IPS DF 6.9 (cell line): ENCODE data around the gene CD180.

ENCODE experiments used
- DNase-seq: peaks from one replicate; pipeline ENCODE4 v3.0.0-alpha.2; 2013; ENCODE audit warnings: low read depth, low spot score
- H3K27ac ChIP-seq: one replicate; pipeline ENCODE4 v1.5.1; 2013; ENCODE audit warnings: low read length, control low read depth
- H3K27me3 ChIP-seq: 2 replicates; pipeline ENCODE4 v1.6.1; 2013; ENCODE audit warnings: mild to moderate bottlenecking, low read length; ENCODE audit not compliant: control insufficient read depth, insufficient read depth
- H3K36me3 ChIP-seq: 2 replicates; pipeline ENCODE4 v1.6.1; 2013; ENCODE audit warnings: low read length; ENCODE audit not compliant: control insufficient read depth, insufficient read depth
- H3K4me1 ChIP-seq: 2 replicates; pipeline ENCODE4 v1.6.1; 2013; ENCODE audit warnings: low read length; ENCODE audit not compliant: control insufficient read depth, insufficient read depth
- H3K4me3 ChIP-seq: 2 replicates; pipeline ENCODE4 v1.5.1; 2013; ENCODE audit warnings: mild to moderate bottlenecking, low read length
- H3K9me3 ChIP-seq: 2 replicates; pipeline ENCODE4 v1.6.1; 2013; ENCODE audit warnings: low read length, inconsistent platforms; ENCODE audit not compliant: control insufficient read depth, insufficient read depth
- WGBS: extraction: QIAGEN DNeasy Blood & Tissue Kit; methylation state at CpG from one replicate; pipeline ENCODE4 v1.1.7; 2013; ENCODE audit warnings: mixed read lengths, missing lambda C conversion rate; ENCODE audit not compliant: insufficient read length, insufficient coverage; 5-methylcytosine and 5-hydroxymethylcytosine counted together

Gene CD180

DNA sequence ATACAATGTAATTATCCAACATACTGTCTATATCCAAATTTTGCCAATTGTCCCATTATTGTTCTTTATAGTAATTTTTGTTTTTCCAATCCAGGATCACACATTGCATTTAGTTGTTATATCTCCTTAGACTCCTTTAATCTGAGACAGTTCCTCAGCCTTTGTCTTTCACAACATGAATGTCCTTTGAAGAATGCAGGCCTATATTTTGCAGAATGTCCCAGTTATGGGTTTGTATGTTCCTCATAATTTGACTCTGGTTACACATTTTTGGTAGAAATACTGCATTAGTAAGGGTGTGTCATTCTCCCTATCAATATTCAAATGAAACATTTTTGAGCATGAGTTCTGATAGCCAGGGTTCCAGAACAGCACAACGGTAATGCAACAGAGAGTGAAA is 6.7 kb downstream of the CD180 start:
- H3K27ac ChIP-seq = no peak overlapping the region

DNA sequence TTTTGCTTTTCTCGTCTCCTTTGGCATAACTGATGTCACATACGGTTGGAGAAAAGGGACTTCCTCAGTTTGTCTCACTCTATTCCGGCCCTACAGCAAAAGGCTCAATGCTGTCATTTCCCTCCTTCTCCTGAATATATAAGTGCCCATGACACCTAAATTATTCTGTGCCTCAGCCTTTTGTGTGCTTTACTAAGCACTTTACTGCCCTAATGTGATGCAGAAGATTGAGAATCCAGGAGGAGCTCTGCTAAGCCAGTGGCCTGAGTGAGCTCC is 7.6 kb downstream of the CD180 start:
- Histone ChIP-seq H3K27ac (no peak overlapping the region), H3K27me3 (no peaks in the 10 kb centered on the region), H3K4me3 (no peak overlapping the region), H3K36me3 (no peaks in the 10 kb centered on the region), H3K4me1 (no peaks in the 10 kb centered on the region), H3K9me3 (no peaks in the 10 kb centered on the region)
- WGBS = no CpG with 5 or more reads among the region's 3 CpGs
- no peak for DNase-seq

More for the DNA sequence above, 6.7 kb downstream of the CD180 start:
- Histone ChIP-seq H3K27me3 (no peaks in the 10 kb centered on the region), H3K36me3 (no peaks in the 10 kb centered on the region), H3K4me3 (no peak overlapping the region), H3K9me3 (no peaks in the 10 kb centered on the region), H3K4me1 (no peaks in the 10 kb centered on the region)
- WGBS = no CpG with 5 or more reads among the region's 1 CpG
- no peak for DNase-seq

DNA sequence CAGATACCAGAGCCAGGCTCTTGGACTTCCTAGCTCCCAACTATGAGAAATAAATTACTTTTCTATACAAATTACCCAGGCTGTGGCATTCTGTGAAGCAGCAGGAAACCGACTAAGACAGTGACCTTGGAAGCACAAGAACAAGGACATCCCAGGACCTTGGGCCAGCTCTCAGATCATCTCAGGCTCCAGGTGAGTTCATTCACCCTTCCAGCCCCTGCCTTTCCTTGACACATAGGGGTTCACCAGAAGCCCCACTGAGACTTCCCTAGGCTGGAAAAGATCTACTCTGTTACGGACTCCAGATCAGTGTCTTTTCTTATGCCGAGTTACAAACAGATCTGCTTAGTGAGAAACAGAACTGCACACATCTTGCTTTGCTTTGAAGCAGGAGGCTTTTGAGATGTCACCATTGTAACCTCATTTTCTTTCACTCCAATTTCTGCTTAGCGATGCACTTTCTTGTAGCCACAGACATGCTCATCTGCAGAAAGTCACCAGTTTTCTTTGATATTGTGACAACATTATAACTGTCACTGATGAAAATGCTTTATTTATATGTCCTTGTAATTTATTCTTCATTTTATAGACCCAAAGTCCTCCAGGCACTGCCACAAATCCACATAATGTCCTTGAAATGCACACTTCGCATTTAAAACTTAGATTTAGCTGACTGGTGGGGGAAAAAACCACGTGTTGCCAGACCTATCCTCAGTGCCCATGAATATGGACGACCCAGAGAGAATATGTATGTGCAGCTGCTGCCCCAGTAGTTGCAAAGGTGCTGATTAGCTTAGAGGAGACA is 8.1 kb downstream of the CD180 start:
- H3K27me3 ChIP-seq = no peaks in the 10 kb centered on the region
- no peak overlapping the region for H3K27ac ChIP-seq
- H3K4me1 ChIP-seq = no peaks in the 10 kb centered on the region
- no peaks in the 10 kb centered on the region for H3K9me3 ChIP-seq
- WGBS = no CpG with 5 or more reads among the region's 7 CpGs
- no peak for DNase-seq
- no peaks in the 10 kb centered on the region for H3K36me3 ChIP-seq
- H3K4me3 ChIP-seq = no peak overlapping the region

DNA sequence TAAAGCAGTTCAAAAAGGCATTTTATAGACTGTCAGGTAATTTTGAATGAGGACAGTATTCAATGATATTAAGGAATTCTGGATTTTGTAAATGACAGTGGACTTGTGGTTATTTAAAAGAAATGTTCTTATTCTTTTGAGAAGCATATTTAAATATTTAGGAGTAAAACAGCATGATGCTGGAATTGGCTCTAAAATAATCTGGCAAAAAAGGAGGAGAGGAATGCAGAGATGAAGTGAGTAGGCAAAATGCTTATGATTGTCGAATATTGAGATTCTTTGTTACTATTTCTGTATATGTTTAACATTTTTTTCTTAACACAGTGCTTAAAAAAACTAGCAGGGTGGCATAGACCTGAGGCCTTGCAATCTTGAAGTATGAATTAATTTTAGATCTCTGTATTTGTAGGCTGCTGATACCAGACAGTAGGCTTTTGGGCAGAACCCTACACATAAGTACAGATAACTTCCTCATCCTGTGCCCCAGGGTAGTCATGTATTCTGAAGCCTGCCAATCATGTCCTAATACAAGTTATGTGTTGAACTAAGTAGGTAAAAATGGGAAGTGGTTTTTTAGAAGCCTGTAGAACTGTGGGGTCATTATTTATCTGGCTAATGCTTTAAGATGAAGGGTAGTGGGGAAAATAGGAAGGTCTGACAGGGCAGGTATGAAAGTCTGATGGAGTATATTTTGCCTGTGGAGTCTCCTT is 9.4 kb downstream of the CD180 start:
- Histone ChIP-seq H3K4me3 (no peak overlapping the region), H3K36me3 (no peaks in the 10 kb centered on the region), H3K4me1 (no peaks in the 10 kb centered on the region), H3K27ac (no peak overlapping the region), H3K27me3 (no peaks in the 10 kb centered on the region), H3K9me3 (no peaks in the 10 kb centered on the region)
- WGBS = no CpG with 5 or more reads among the region's 1 CpG
- DNase-seq = no peak

DNA sequence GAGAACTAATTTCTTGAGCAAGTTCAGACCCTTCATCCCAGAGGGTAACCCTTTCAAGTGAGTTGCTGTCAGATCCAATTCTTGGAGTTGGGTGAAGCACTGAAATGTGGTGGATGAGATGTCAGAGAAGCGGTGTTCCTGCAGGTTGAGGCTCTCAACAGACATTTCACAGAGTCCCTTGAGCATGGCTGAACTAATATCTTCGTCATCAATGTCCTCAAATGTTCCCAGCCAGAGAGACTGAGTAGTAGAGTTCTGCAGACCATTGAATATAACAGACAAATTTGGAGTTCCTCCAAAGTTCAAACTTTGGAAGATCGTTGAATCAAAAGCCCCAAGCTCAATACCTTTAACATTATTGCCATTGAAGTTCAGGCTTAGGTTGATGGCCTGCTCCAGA is 12.7 kb downstream of the CD180 start:
- Histone ChIP-seq H3K27ac (no peak overlapping the region), H3K36me3 (no peaks in the 10 kb centered on the region), H3K4me3 (no peak overlapping the region), H3K9me3 (no peaks in the 10 kb centered on the region), H3K4me1 (no peaks in the 10 kb centered on the region), H3K27me3 (no peaks in the 10 kb centered on the region)
- WGBS = no CpG with 5 or more reads among the region's 3 CpGs
- DNase-seq = no peak

DNA sequence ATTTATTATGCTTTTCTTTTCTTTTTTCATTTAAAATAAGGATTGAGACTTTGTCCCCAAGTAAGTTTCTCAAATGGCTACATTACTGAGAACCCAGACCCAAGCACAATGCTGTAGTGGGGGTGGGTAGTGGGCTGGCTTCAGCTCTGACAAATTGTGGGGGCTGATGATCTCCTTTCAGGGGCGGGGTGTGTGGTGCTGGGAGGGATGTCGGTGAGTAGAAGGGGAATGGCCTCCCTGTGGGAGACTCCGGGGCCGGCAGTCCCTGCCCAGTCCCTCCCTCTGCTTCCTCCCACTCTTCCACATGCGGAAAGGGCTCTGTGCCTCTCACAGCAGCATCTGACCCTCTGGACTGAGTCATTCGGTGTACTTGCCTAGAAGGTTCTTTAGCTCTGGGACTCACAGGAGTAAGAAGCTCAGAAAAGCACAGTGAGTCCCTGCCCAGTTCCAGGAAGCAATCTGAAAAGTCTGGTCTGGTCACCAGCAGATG is 14.3 kb downstream of the CD180 start:
- peak; percentile 27 for DNase-seq
- no peak overlapping the region for H3K27ac ChIP-seq
- H3K27me3 ChIP-seq = no peaks in the 10 kb centered on the region
- H3K9me3 ChIP-seq = no peaks in the 10 kb centered on the region
- no peak overlapping the region for H3K4me3 ChIP-seq
- WGBS = no CpG with 5 or more reads among the region's 6 CpGs
- no peaks in the 10 kb centered on the region for H3K36me3 ChIP-seq
- no peaks in the 10 kb centered on the region for H3K4me1 ChIP-seq

DNA sequence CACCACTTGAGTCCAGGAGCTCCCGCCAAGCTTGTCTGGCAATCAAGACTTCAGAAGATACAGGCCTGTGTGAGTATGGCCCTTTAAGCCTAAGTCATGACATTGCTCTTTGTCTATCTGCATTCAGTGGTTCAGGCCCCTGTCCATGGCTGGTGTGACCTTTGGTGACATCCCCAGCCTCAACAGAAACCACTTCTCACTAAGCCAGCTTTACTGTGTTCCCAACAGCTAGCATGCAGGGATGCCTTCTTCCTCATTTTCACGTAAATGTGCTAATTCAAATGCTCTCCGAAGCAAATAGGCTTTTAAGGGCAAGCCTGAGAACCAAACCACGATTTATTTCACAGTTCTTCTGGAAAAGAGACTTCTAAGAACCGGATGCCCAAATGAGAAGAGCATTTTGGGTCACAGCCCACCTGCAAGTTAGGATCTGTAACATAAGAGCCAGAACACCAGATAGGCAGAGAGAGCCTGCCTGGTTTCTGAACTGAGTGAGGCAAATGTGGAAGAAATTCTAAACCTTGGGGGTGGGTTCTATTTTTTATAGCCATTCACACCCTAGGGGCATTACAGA is 14.9 kb downstream of the CD180 start:
- no peak overlapping the region for H3K27ac ChIP-seq
- WGBS = no CpG with 5 or more reads among the region's 5 CpGs
- H3K4me1 ChIP-seq = no peaks in the 10 kb centered on the region
- H3K36me3 ChIP-seq = no peaks in the 10 kb centered on the region
- DNase-seq = no peak
- H3K9me3 ChIP-seq = no peaks in the 10 kb centered on the region
- no peak overlapping the region for H3K4me3 ChIP-seq
- H3K27me3 ChIP-seq = no peaks in the 10 kb centered on the region

DNA sequence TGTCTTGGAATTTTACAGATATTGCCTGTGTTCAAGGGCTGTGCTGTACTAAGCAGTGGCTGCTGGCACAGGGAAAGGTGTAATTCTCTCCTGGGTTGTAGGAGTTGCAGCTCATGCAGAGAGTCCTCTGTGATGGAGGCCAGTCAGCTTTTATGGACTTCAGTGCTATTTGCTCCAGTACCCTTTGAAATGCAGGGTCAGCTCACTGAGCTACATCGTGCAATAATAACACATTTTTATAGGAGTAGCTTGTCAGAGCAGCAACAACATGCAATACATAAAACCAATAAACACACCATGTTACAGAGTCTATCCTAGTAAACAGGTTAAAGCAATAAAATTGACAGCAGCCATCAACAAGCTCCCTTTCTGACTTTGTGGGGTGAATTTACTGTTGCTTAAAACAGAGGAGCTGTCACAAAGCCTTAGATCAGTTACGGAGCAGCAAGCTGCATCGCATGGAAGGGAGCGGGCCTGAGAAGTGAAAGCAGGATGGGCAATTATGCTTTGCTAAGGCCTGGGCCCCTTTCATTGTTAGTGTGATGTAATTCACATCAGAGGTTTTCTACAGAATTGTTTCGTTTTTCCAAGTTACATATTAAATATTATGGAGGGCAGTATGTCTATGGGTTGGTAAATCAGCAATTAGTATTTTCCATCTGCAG is 16.8 kb downstream of the CD180 start:
- DNase-seq = no peak
- no peak overlapping the region for H3K4me3 ChIP-seq
- no peaks in the 10 kb centered on the region for H3K27me3 ChIP-seq
- no peaks in the 10 kb centered on the region for H3K4me1 ChIP-seq
- no peaks in the 10 kb centered on the region for H3K36me3 ChIP-seq
- no peak overlapping the region for H3K27ac ChIP-seq
- no CpG with 5 or more reads among the region's 5 CpGs for WGBS
- H3K9me3 ChIP-seq = no peaks in the 10 kb centered on the region

DNA sequence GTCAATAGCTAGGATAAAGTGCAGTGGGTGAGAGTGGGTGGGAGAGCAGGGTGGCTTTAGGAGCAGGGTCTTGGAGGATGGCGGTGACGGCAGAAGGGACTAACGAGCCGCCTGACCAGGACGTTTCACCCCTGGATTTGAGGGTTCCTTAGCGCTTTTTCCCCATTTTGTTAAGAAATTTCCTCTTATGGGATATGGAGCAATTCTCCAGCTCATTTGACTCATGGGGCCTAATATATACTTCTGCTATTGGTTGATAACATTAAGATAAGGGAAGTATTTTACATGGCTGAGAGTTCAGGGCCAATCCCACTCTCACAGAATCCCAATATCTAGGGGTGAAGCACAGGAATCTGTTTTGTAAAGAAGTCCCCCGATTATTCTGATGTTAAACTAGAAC is 17.6 kb downstream of the CD180 start:
- no CpG with 5 or more reads among the region's 7 CpGs for WGBS
- no peak overlapping the region for H3K27ac ChIP-seq
- H3K9me3 ChIP-seq = no peaks in the 10 kb centered on the region
- DNase-seq = no peak
- H3K4me1 ChIP-seq = no peaks in the 10 kb centered on the region
- no peaks in the 10 kb centered on the region for H3K36me3 ChIP-seq
- no peaks in the 10 kb centered on the region for H3K27me3 ChIP-seq
- H3K4me3 ChIP-seq = no peak overlapping the region

DNA sequence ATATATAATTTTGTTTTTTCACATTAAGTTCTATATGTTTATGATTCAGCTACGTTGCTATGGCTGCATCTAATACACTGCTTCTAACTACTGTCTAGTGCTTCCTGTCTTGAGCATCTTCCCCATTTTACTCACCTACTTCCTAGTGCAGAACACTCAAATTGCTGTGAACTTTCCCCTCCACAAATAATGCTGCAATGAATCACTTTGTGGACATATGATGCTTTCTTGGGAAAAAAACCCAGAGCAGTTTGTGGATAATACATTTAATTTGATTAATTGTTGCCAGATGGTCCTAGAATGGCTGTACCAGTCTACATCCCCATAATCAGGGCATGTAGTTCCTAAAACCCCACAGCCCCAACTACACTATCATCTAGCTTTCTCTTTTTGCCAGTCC is 18.5 kb downstream of the CD180 start:
- no peak overlapping the region for H3K4me3 ChIP-seq
- no peaks in the 10 kb centered on the region for H3K9me3 ChIP-seq
- WGBS = no CpG with 5 or more reads among the region's 1 CpG
- no peaks in the 10 kb centered on the region for H3K4me1 ChIP-seq
- H3K27me3 ChIP-seq = no peaks in the 10 kb centered on the region
- H3K36me3 ChIP-seq = no peaks in the 10 kb centered on the region
- no peak overlapping the region for H3K27ac ChIP-seq
- no peak for DNase-seq
